ENCODE data around the gene TWIST2.

The TWIST2 gene

DNA sequence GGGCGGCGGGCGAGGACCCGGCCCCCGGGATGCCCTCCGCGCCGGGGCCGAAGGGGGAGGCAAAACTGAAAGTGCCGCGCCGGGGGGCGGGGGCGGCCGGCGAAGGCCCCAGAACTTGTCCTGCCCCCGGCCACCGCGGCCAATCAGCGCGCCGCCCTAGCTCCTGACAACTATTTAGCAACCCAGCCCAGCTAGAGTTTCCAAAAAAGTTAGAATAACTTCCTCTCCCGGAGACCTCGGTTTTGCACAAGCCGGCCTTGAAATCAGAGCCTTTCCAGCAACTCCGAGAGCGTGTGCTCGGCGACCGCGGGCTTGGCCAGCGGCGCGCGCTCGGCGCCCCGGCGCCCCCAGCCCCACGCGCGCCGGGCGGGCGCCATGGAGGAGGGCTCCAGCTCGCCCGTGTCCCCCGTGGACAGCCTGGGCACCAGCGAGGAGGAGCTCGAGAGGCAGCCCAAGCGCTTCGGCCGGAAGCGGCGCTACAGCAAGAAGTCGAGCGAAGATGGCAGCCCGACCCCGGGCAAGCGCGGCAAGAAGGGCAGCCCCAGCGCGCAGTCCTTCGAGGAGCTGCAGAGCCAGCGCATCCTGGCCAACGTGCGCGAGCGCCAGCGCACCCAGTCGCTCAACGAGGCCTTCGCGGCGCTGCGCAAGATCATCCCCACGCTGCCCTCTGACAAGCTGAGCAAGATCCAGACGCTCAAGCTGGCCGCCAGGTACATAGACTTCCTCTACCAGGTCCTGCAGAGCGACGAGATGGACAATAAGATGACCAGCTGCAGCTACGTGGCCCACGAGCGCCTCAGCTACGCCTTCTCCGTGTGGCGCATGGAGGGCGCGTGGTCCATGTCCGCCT is at the start of gene TWIST2:
Gene TWIST2, plus strand, starts transcription at position 245 of the 850 bp plus-strand sequence. Its CDS starts 131 bp downstream, at position 376.
- Mint-ChIP-seq H3K9me3 (ENCODE audit: low read depth) (no peaks in the 10 kb centered on the region), H3K36me3 (no peaks in the 10 kb centered on the region), H3K27me3 (peaks cover 30% of the 10 kb centered on the region), H3K27ac (no peak within 1 kb of the TSS), H3K4me1 (ENCODE audit: low read depth) (peaks cover 2% of the 10 kb centered on the region), H3K4me3 (no peak within 1 kb of the TSS)

- peaks cover 8% of the 10 kb centered on the region for H3K27me3 Mint-ChIP-seq
- H3K4me3 Mint-ChIP-seq, result no peak overlapping the region
- no peaks in the 10 kb centered on the region for H3K4me1 Mint-ChIP-seq (ENCODE audit: low read depth)
- H3K36me3 Mint-ChIP-seq, result no peaks in the 10 kb centered on the region
- no peak overlapping the region for H3K27ac Mint-ChIP-seq
- no peaks in the 10 kb centered on the region for H3K9me3 Mint-ChIP-seq (ENCODE audit: low read depth)
Measured at GRCh38 chr2:238801791-238802190, 46.1 kb upstream of the TWIST2 start.

- no peak overlapping the region for H3K4me3 Mint-ChIP-seq
- no peak overlapping the region for H3K27ac Mint-ChIP-seq
- H3K4me1 Mint-ChIP-seq (ENCODE audit: low read depth), result no peaks in the 10 kb centered on the region
- H3K9me3 Mint-ChIP-seq (ENCODE audit: low read depth), result no peaks in the 10 kb centered on the region
- H3K27me3 Mint-ChIP-seq, result peaks cover 8% of the 10 kb centered on the region
- H3K36me3 Mint-ChIP-seq, result no peaks in the 10 kb centered on the region
Measured at GRCh38 chr2:238802957-238803356, 44.9 kb upstream of the TWIST2 start.

DNA sequence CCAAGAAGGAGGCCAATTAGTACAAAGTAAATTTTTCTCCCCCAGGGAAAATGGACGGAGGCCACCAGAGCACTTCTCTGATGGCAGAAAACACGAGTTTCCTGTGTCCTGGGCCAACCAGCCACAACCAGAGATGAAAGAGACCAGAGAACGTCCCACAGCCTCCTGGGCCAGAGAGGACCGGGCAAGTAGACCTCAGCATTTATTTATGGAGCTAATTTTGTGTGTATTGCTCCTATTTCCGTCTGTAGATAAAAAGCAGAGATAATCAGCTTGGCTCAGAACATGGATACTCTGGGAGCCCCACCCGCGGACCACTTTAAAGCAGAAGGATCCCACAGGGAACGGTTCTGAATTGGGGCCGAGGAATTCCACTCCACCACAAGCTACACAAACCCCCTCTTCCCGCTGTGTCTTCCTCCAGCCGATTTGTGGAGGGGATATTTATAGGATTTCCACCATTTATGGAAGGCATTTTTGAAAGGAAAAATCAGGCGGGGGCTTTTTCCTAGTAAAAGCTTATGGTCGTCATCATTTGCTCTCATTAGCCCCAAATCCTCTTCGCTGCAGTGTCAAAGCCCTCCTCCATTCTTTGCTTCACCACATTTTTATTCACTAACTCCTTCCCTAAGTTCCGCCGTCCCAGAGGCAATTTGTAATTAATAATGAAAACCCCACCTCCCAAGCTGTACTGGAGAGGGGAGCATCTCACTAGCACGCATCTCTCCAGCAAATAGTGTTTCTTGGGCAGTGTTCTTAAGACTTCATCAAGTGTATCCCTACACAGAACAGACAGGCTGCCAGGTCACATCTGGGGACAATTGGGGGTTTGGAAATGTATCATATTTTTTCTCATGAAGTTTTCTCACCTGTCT is 43.7 kb upstream of the TWIST2 start:
- peaks cover 4% of the 10 kb centered on the region for H3K9me3 Mint-ChIP-seq (ENCODE audit: low read depth)
- H3K27ac Mint-ChIP-seq, result no peak overlapping the region
- H3K4me1 Mint-ChIP-seq (ENCODE audit: low read depth), result no peaks in the 10 kb centered on the region
- H3K36me3 Mint-ChIP-seq, result no peaks in the 10 kb centered on the region
- H3K4me3 Mint-ChIP-seq, result no peak overlapping the region
- H3K27me3 Mint-ChIP-seq, result peaks cover 8% of the 10 kb centered on the region

DNA sequence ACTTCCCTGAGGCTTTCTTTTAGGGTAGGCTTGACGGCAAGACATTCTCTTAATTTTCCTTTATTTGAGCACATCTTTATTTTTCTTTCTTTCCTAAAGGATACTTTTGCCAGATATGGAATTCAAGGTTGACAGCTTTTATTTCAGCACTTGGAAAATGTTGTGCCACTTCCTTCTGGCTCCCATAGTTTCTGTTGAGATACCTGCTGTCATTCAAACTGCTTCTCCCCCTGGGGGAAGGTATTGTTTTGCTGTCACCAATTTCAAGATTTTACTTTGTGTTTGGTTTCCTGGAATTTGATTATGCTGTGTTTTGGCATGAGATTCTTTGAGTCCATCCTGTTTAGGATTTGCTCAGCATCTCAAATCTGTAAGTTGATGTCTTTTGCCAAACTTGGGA is 39.1 kb upstream of the TWIST2 start:
- Mint-ChIP-seq H3K9me3 (ENCODE audit: low read depth) (peaks cover 4% of the 10 kb centered on the region), H3K27me3 (peaks cover 1% of the 10 kb centered on the region), H3K36me3 (no peaks in the 10 kb centered on the region), H3K4me1 (ENCODE audit: low read depth) (no peaks in the 10 kb centered on the region), H3K27ac (no peak overlapping the region), H3K4me3 (no peak overlapping the region)

- Mint-ChIP-seq H3K36me3 (no peaks in the 10 kb centered on the region), H3K27ac (no peak overlapping the region), H3K9me3 (ENCODE audit: low read depth) (peaks cover 4% of the 10 kb centered on the region), H3K4me1 (ENCODE audit: low read depth) (no peaks in the 10 kb centered on the region), H3K4me3 (no peak overlapping the region), H3K27me3 (peaks cover 4% of the 10 kb centered on the region)
Measured at GRCh38 chr2:238810321-238810720, 37.6 kb upstream of the TWIST2 start.

DNA sequence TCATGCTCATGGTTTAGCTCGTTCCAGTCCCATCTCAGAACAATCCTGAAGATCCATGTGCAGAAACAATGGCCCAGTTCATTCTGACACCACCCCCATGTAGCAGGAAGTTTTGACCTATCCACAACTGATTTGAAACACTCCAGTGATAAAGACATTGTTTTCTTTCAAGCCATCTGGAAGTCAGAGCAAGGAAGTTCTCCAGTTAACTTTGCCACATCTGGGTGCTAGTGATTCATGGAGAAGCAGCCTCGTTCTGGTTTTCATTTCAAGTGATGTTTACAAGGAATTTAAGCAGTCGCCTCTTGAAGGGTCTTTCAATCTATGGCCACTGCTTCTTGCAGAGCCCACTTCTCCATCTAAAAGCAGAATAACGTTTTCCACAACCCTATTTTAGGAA is 36.6 kb upstream of the TWIST2 start:
- H3K4me3 Mint-ChIP-seq, result no peak overlapping the region
- H3K27me3 Mint-ChIP-seq, result peaks cover 5% of the 10 kb centered on the region
- no peak overlapping the region for H3K27ac Mint-ChIP-seq
- H3K9me3 Mint-ChIP-seq (ENCODE audit: low read depth), result peaks cover 4% of the 10 kb centered on the region
- H3K4me1 Mint-ChIP-seq (ENCODE audit: low read depth), result no peaks in the 10 kb centered on the region
- no peaks in the 10 kb centered on the region for H3K36me3 Mint-ChIP-seq

DNA sequence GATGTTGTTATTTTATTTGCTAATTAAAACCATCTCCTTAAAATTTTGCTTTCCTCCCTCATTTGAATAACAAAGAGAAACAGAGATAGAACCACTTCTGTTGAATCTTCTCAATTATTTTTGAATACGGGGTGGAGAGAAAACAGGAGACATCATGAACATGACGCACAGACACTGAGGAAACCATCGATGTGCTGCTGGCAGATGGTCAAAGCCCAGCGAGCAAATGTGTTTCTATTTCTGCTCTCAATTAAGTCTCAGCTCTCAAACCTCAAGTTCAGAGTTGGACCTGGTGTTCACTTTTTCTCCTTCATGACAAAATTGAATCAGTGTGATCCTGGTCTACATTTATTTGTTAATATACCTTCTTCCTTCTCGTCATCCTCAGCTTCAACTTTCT is 36.1 kb upstream of the TWIST2 start:
- no peaks in the 10 kb centered on the region for H3K36me3 Mint-ChIP-seq
- peaks cover 5% of the 10 kb centered on the region for H3K27me3 Mint-ChIP-seq
- no peak overlapping the region for H3K4me3 Mint-ChIP-seq
- H3K4me1 Mint-ChIP-seq (ENCODE audit: low read depth), result no peaks in the 10 kb centered on the region
- H3K27ac Mint-ChIP-seq, result no peak overlapping the region
- peaks cover 4% of the 10 kb centered on the region for H3K9me3 Mint-ChIP-seq (ENCODE audit: low read depth)

GRCh38 chr2:238813109-238813508 is 34.8 kb upstream of the TWIST2 start:
- Mint-ChIP-seq H3K9me3 (ENCODE audit: low read depth) (peaks cover 4% of the 10 kb centered on the region), H3K4me3 (no peak overlapping the region), H3K36me3 (no peaks in the 10 kb centered on the region), H3K27ac (no peak overlapping the region), H3K4me1 (ENCODE audit: low read depth) (no peaks in the 10 kb centered on the region), H3K27me3 (peaks cover 16% of the 10 kb centered on the region)

GRCh38 chr2:238814815-238815214 is 33.1 kb upstream of the TWIST2 start:
- no peaks in the 10 kb centered on the region for H3K9me3 Mint-ChIP-seq (ENCODE audit: low read depth)
- H3K4me3 Mint-ChIP-seq, result no peak overlapping the region
- H3K27ac Mint-ChIP-seq, result no peak overlapping the region
- H3K36me3 Mint-ChIP-seq, result no peaks in the 10 kb centered on the region
- H3K27me3 Mint-ChIP-seq, result peaks cover 27% of the 10 kb centered on the region
- H3K4me1 Mint-ChIP-seq (ENCODE audit: low read depth), result no peaks in the 10 kb centered on the region

- H3K4me3 Mint-ChIP-seq, result no peak overlapping the region
- peaks cover 33% of the 10 kb centered on the region for H3K27me3 Mint-ChIP-seq
- no peaks in the 10 kb centered on the region for H3K9me3 Mint-ChIP-seq (ENCODE audit: low read depth)
- no peak overlapping the region for H3K27ac Mint-ChIP-seq
- H3K4me1 Mint-ChIP-seq (ENCODE audit: low read depth), result no peaks in the 10 kb centered on the region
- H3K36me3 Mint-ChIP-seq, result no peaks in the 10 kb centered on the region
Measured at GRCh38 chr2:238816291-238816690, 31.6 kb upstream of the TWIST2 start.

GRCh38 chr2:238817382-238817781 is 30.5 kb upstream of the TWIST2 start:
- Mint-ChIP-seq H3K27me3 (peaks cover 36% of the 10 kb centered on the region), H3K36me3 (no peaks in the 10 kb centered on the region), H3K4me3 (no peak overlapping the region), H3K27ac (no peak overlapping the region), H3K9me3 (ENCODE audit: low read depth) (no peaks in the 10 kb centered on the region), H3K4me1 (ENCODE audit: low read depth) (no peaks in the 10 kb centered on the region)

DNA sequence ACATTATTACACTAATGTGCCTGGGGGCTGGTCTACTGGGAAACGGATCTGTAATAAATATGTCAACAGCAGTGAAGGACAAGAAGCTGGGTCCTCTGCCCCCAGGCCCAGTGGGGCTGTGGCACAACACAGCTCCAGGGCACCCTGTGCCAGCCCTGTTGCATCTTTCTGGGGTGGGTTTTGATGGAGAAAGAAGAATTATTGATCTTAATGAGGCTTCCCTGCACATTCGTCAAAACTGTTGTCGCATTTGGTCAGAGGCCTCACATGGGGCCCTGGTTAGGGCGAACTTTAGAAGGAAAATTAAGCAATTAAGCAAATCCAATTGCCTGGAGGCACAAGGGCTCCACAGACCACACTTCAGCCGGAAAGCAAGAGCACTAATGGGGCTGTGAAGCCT is 30.0 kb upstream of the TWIST2 start:
- H3K27ac Mint-ChIP-seq, result no peak overlapping the region
- no peaks in the 10 kb centered on the region for H3K36me3 Mint-ChIP-seq
- peaks cover 38% of the 10 kb centered on the region for H3K27me3 Mint-ChIP-seq
- H3K4me3 Mint-ChIP-seq, result no peak overlapping the region
- no peaks in the 10 kb centered on the region for H3K9me3 Mint-ChIP-seq (ENCODE audit: low read depth)
- no peaks in the 10 kb centered on the region for H3K4me1 Mint-ChIP-seq (ENCODE audit: low read depth)

- no peak overlapping the region for H3K27ac Mint-ChIP-seq
- peaks cover 42% of the 10 kb centered on the region for H3K27me3 Mint-ChIP-seq
- H3K4me3 Mint-ChIP-seq, result no peak overlapping the region
Measured at GRCh38 chr2:238818561-238818960, 29.3 kb upstream of the TWIST2 start.

DNA sequence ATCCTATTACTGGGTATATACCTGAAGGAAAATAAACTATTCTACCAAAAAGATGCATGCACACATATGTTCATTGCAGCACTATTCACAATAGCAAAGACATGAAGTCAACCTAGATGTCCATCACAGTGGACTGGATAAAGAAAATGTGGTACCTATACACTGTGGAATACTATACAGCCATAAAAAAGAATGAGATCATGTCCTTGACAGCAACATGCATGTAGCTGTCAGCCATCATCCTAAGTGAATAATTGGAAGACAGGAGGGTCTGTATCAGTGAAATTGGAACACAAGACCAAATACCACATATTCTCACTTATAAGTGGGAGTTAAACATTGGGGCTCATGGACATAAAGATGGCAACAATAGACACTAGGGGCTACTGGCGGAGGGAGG is 27.7 kb upstream of the TWIST2 start:
- H3K36me3 Mint-ChIP-seq, result no peaks in the 10 kb centered on the region
- peaks cover 43% of the 10 kb centered on the region for H3K27me3 Mint-ChIP-seq

More at GRCh38 chr2:238818561-238818960, 29.3 kb upstream of the TWIST2 start:
- no peaks in the 10 kb centered on the region for H3K4me1 Mint-ChIP-seq (ENCODE audit: low read depth)
- no peaks in the 10 kb centered on the region for H3K36me3 Mint-ChIP-seq
- peaks cover 6% of the 10 kb centered on the region for H3K9me3 Mint-ChIP-seq (ENCODE audit: low read depth)

More for the DNA sequence above, 27.7 kb upstream of the TWIST2 start:
- Mint-ChIP-seq H3K4me1 (ENCODE audit: low read depth) (no peaks in the 10 kb centered on the region), H3K4me3 (no peak overlapping the region), H3K9me3 (ENCODE audit: low read depth) (peaks cover 15% of the 10 kb centered on the region), H3K27ac (no peak overlapping the region)

All from activated naive CD8-positive, alpha-beta T cell (primary cell).